Hepatic stellate cell (primary cell): ENCODE data around the gene TMC3.
A peak's percentile ranks its signal among the peaks of the same experiment; 100 is the strongest.
"Not testable (repeated sequence)": the region's sequence is repeated elsewhere in the genome, so short reads cannot be mapped to it uniquely, and the experiment has no call there.

Experiments
- DNase-seq: peaks from one replicate; pipeline ENCODE4 v3.0.0; 2011; ENCODE audit warnings: low spot score

TMC3 gene

GRCh38 chr15:81373775-81374395 lies at the start of gene TMC3:
TSS of gene TMC3 (minus strand) at chr15:81374213. CDS start at chr15:81374077, 136 bp downstream.
- no peak for DNase-seq

GRCh38 chr15:81421461-81421860 lies 47.4 kb upstream of the TMC3 start:
- no peak for DNase-seq

- no peak for DNase-seq
These were observed 45.4 kb upstream of the TMC3 start for GRCh38 chr15:81419332-81419943.

- DNase-seq, result no peak
These were observed 44.9 kb upstream of the TMC3 start for GRCh38 chr15:81418891-81419290.

- no peak for DNase-seq
These were observed 44.4 kb upstream of the TMC3 start for GRCh38 chr15:81418444-81418843.

GRCh38 chr15:81414274-81414968 lies 40.4 kb upstream of the TMC3 start:
- DNase-seq, result not testable (repeated sequence)

GRCh38 chr15:81413851-81414250 lies 39.8 kb upstream of the TMC3 start:
- DNase-seq, result no peak

GRCh38 chr15:81411969-81412633 lies 38.1 kb upstream of the TMC3 start:
- DNase-seq, result no peak

- no peak for DNase-seq
These were observed 37.0 kb upstream of the TMC3 start for GRCh38 chr15:81411051-81411450.

GRCh38 chr15:81410318-81410753 lies 36.3 kb upstream of the TMC3 start:
- peak; percentile 14 for DNase-seq

- DNase-seq, result no peak
These were observed 33.7 kb upstream of the TMC3 start for GRCh38 chr15:81407718-81408117.

- DNase-seq, result no peak
These were observed 33.2 kb upstream of the TMC3 start for GRCh38 chr15:81407176-81407575.

- DNase-seq, result peak; percentile 26
These were observed 26.7 kb upstream of the TMC3 start for GRCh38 chr15:81400640-81401236.

- no peak for DNase-seq
These were observed 25.0 kb upstream of the TMC3 start for GRCh38 chr15:81398910-81399551.

- no peak for DNase-seq
These were observed 24.4 kb upstream of the TMC3 start for GRCh38 chr15:81398456-81398855.

GRCh38 chr15:81394603-81395002 lies 20.6 kb upstream of the TMC3 start:
- DNase-seq, result no peak

GRCh38 chr15:81391657-81392056 lies 17.6 kb upstream of the TMC3 start:
- no peak for DNase-seq

- DNase-seq, result no peak
These were observed 14.4 kb upstream of the TMC3 start for GRCh38 chr15:81388436-81388770.

GRCh38 chr15:81387621-81388435 lies 13.8 kb upstream of the TMC3 start:
- no peak for DNase-seq

- no peak for DNase-seq
These were observed 12.9 kb upstream of the TMC3 start for GRCh38 chr15:81386947-81387346.

GRCh38 chr15:81385721-81386076 lies 11.7 kb upstream of the TMC3 start:
- no peak for DNase-seq
